ENCODE results near the gene NEAT1. TPM values are rescaled to one million over a fixed set of nuclear protein-coding genes. Genes with fewer than 3 reads are reported as not detected.

The NEAT1 gene
- total and polyA plus RNA-seq, 2 experiments from 2014 or later = 5.3 to 7.2 TPM

DNA sequence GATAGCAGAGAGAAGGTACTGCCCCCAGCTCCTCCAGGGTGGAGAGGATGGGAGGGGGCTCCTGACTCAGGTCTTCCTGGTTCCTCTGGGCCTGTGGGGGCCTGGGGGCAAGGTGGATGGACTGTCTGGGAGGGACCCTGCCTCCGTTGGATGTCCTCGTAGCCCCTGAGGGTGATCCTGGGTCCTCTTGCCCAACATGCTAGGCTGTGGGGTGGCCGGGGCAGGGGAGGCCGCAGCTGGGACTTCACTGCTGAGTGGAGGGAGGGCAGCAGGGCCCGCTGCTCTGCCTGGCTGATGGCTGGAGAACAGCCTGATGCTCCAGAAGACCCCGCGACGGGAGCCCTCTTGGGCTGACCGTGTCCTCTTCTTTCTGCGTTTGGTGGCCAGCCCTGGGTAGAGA lies 22.8 kb upstream of the NEAT1 start (continued):
- TF ChIP-seq, protein P1, sequence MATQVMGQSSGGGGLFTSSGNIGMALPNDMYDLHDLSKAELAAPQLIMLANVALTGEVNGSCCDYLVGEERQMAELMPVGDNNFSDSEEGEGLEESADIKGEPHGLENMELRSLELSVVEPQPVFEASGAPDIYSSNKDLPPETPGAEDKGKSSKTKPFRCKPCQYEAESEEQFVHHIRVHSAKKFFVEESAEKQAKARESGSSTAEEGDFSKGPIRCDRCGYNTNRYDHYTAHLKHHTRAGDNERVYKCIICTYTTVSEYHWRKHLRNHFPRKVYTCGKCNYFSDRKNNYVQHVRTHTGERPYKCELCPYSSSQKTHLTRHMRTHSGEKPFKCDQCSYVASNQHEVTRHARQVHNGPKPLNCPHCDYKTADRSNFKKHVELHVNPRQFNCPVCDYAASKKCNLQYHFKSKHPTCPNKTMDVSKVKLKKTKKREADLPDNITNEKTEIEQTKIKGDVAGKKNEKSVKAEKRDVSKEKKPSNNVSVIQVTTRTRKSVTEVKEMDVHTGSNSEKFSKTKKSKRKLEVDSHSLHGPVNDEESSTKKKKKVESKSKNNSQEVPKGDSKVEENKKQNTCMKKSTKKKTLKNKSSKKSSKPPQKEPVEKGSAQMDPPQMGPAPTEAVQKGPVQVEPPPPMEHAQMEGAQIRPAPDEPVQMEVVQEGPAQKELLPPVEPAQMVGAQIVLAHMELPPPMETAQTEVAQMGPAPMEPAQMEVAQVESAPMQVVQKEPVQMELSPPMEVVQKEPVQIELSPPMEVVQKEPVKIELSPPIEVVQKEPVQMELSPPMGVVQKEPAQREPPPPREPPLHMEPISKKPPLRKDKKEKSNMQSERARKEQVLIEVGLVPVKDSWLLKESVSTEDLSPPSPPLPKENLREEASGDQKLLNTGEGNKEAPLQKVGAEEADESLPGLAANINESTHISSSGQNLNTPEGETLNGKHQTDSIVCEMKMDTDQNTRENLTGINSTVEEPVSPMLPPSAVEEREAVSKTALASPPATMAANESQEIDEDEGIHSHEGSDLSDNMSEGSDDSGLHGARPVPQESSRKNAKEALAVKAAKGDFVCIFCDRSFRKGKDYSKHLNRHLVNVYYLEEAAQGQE (IDR thresholded peaks at IDR 0.05; ENCODE audit: unreplicated experiment) = no peak

DNA sequence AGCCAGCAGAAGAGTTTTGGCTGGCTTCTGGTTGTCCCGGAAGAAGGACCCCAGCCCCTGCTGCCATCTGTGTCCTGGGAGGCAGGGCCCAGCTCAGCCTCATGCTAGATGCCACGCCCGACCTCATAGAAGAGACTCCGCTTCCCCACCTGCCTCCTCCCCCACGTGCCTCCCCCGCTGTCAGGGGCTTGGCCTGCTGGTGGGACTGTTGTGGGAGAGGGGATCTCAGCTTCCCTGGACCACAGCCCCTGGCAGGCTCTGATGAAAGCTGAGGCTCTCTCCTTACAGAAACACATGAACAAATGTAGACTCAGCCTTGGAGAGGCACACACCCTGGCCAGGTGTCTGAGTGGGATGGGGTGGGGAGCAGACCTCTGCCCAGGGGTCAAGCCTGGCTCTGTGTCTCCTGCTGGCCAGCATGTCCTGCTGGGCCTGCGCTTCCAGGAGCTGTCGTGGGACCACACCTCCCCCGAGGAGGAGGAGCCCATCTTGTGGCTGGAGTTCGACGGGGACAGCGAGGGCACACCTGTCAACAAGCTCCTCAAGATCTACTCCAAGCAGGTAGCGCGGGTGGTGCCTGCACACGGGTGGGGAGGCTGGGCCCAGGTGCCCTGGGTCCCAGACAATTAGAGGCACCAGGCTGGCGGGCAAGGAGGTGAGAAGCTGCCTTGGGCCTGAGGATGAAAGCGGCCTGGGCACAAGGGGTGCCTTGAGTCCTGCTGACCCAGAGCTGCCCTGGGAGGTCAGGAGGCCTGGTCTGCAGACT lies 22.1 kb upstream of the NEAT1 start:
- H3K4me1 Mint-ChIP-seq = peaks cover 10% of the 10 kb centered on the region
- no peak overlapping the region for H3K4me3 Mint-ChIP-seq
- H3K27me3 ChIP-seq (ENCODE audit: insufficient read depth) = no peaks in the 10 kb centered on the region
- no peak for DNase-seq (ENCODE audit: low spot score)
- no peaks in the 10 kb centered on the region for H3K9me2 ChIP-seq (ENCODE audit: insufficient read depth)
- H3K4me1 ChIP-seq (ENCODE audit: insufficient read depth) = 0 out of 2 replicates have a peak, but pooled peaks cover 6% of the 10 kb centered on the region
- no peak overlapping the region for H3K4me2 ChIP-seq
- no peak overlapping the region for H3K4me3 ChIP-seq
- no peaks in the 10 kb centered on the region for H3F3A ChIP-seq (replicated peaks; ENCODE audit: low read depth)
- H3K79me2 ChIP-seq (replicated peaks; ENCODE audit: insufficient read depth) = no peaks in the 10 kb centered on the region
- no peak overlapping the region for H3K27ac Mint-ChIP-seq
- H3K36me3 ChIP-seq (ENCODE audit: insufficient read depth) = no peaks in the 10 kb centered on the region
- H3K9me3 Mint-ChIP-seq = no peaks in the 10 kb centered on the region
- H3K27ac ChIP-seq (ENCODE audit: low read depth) = no peak overlapping the region
- H3K27me3 Mint-ChIP-seq (ENCODE audit: insufficient read depth, low read depth, poor library complexity) = peaks cover 9% of the 10 kb centered on the region
- no peaks in the 10 kb centered on the region for H4K20me1 ChIP-seq (replicated peaks; ENCODE audit: insufficient read depth)
- H2AFZ ChIP-seq = no peak overlapping the region
- no peak for ATAC-seq
- H3K36me3 Mint-ChIP-seq (ENCODE audit: low read depth) = peaks cover 14% of the 10 kb centered on the region; the same call in 2 of the 3 replicates
- TF ChIP-seq ZNF114 (CRISPR knock-in tag; IDR thresholded peaks at IDR 0.05) = no peak
- TF ChIP-seq, protein P2, sequence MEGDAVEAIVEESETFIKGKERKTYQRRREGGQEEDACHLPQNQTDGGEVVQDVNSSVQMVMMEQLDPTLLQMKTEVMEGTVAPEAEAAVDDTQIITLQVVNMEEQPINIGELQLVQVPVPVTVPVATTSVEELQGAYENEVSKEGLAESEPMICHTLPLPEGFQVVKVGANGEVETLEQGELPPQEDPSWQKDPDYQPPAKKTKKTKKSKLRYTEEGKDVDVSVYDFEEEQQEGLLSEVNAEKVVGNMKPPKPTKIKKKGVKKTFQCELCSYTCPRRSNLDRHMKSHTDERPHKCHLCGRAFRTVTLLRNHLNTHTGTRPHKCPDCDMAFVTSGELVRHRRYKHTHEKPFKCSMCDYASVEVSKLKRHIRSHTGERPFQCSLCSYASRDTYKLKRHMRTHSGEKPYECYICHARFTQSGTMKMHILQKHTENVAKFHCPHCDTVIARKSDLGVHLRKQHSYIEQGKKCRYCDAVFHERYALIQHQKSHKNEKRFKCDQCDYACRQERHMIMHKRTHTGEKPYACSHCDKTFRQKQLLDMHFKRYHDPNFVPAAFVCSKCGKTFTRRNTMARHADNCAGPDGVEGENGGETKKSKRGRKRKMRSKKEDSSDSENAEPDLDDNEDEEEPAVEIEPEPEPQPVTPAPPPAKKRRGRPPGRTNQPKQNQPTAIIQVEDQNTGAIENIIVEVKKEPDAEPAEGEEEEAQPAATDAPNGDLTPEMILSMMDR (conservative IDR thresholded peaks at IDR 0.05; ENCODE audit: low read depth in 2 of 2) = no peak
- no peak for TF ChIP-seq ZNF331 (CRISPR knock-in tag; IDR thresholded peaks at IDR 0.05; ENCODE audit: low read depth)
- no peak for TF ChIP-seq STAT1 (IDR thresholded peaks at IDR 0.05; ENCODE audit: unreplicated experiment)
- TF ChIP-seq POLR2AphosphoS5 (IDR thresholded peaks at IDR 0.05; ENCODE audit: low read depth) = no peak
- TF ChIP-seq JUNB (IDR thresholded peaks at IDR 0.05; ENCODE audit: unreplicated experiment) = no peak
- TF ChIP-seq, protein P3, sequence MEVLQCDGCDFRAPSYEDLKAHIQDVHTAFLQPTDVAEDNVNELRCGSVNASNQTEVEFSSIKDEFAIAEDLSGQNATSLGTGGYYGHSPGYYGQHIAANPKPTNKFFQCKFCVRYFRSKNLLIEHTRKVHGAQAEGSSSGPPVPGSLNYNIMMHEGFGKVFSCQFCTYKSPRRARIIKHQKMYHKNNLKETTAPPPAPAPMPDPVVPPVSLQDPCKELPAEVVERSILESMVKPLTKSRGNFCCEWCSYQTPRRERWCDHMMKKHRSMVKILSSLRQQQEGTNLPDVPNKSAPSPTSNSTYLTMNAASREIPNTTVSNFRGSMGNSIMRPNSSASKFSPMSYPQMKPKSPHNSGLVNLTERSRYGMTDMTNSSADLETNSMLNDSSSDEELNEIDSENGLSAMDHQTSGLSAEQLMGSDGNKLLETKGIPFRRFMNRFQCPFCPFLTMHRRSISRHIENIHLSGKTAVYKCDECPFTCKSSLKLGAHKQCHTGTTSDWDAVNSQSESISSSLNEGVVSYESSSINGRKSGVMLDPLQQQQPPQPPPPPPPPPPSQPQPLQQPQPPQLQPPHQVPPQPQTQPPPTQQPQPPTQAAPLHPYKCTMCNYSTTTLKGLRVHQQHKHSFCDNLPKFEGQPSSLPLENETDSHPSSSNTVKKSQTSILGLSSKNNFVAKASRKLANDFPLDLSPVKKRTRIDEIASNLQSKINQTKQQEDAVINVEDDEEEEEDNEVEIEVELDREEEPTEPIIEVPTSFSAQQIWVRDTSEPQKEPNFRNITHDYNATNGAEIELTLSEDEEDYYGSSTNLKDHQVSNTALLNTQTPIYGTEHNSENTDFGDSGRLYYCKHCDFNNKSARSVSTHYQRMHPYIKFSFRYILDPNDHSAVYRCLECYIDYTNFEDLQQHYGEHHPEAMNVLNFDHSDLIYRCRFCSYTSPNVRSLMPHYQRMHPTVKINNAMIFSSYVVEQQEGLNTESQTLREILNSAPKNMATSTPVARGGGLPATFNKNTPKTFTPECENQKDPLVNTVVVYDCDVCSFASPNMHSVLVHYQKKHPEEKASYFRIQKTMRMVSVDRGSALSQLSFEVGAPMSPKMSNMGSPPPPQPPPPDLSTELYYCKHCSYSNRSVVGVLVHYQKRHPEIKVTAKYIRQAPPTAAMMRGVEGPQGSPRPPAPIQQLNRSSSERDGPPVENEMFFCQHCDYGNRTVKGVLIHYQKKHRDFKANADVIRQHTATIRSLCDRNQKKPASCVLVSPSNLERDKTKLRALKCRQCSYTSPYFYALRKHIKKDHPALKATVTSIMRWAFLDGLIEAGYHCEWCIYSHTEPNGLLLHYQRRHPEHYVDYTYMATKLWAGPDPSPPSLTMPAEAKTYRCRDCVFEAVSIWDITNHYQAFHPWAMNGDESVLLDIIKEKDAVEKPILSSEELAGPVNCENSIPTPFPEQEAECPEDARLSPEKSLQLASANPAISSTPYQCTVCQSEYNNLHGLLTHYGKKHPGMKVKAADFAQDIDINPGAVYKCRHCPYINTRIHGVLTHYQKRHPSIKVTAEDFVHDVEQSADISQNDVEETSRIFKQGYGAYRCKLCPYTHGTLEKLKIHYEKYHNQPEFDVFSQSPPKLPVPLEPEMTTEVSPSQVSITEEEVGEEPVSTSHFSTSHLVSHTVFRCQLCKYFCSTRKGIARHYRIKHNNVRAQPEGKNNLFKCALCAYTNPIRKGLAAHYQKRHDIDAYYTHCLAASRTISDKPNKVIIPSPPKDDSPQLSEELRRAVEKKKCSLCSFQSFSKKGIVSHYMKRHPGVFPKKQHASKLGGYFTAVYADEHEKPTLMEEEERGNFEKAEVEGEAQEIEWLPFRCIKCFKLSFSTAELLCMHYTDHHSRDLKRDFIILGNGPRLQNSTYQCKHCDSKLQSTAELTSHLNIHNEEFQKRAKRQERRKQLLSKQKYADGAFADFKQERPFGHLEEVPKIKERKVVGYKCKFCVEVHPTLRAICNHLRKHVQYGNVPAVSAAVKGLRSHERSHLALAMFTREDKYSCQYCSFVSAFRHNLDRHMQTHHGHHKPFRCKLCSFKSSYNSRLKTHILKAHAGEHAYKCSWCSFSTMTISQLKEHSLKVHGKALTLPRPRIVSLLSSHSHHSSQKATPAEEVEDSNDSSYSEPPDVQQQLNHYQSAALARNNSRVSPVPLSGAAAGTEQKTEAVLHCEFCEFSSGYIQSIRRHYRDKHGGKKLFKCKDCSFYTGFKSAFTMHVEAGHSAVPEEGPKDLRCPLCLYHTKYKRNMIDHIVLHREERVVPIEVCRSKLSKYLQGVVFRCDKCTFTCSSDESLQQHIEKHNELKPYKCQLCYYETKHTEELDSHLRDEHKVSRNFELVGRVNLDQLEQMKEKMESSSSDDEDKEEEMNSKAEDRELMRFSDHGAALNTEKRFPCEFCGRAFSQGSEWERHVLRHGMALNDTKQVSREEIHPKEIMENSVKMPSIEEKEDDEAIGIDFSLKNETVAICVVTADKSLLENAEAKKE (CRISPR knock-in tag; IDR thresholded peaks at IDR 0.05) = no peak
- TF ChIP-seq, protein P1 (IDR thresholded peaks at IDR 0.05; ENCODE audit: unreplicated experiment) = no peak

All from GM23338 (cell line).